ENCODE data around the gene POLR1E.

GRCh38 chr9:37538099-37538498, 52.4 kb downstream of the POLR1E start:
- TF ChIP-seq CTCF (IDR thresholded peaks at IDR 0.05) = no peak
- no peak for TF ChIP-seq POLR2A (IDR thresholded peaks at IDR 0.05)
